D721Med (cell line): ENCODE data around the gene TMED10.

ENCODE experiments used
- DNase-seq: peaks from one replicate; pipeline ENCODE4 v3.0.0; 2011; ENCODE audit warnings: low spot score; ENCODE audit not compliant: insufficient read length
- FAIRE-seq: peaks from 2 replicates; lab custom pipeline; 2011; peaks lifted over from hg19 to GRCh38; lab: Jason Lieb, UNC
- CTCF ChIP-seq: IDR thresholded peaks from 2 replicates; pipeline ENCODE4 v1.5.1; 2012; ENCODE audit warnings: mild to moderate bottlenecking, control low read depth; ENCODE audit not compliant: insufficient read depth; ENCODE audit errors: missing control alignments

The TMED10 gene

GRCh38 chr14:75142494-75142893 is 33.9 kb downstream of the TMED10 start:
- TF ChIP-seq CTCF: no peak
- no peak for FAIRE-seq
- DNase-seq: no peak

GRCh38 chr14:75141967-75142366 is 34.4 kb downstream of the TMED10 start:
- no peak for DNase-seq
- FAIRE-seq: no peak
- TF ChIP-seq CTCF: peak; percentile 30

GRCh38 chr14:75141062-75141461 is 35.4 kb downstream of the TMED10 start:
- no peak for FAIRE-seq
- no peak for TF ChIP-seq CTCF
- no peak for DNase-seq

- FAIRE-seq: no peak
- no peak for TF ChIP-seq CTCF
- no peak for DNase-seq
Measured at GRCh38 chr14:75140620-75141019, 35.8 kb downstream of the TMED10 start.

GRCh38 chr14:75139185-75139584 is 37.2 kb downstream of the TMED10 start:
- no peak for TF ChIP-seq CTCF
- FAIRE-seq: no peak

DNA sequence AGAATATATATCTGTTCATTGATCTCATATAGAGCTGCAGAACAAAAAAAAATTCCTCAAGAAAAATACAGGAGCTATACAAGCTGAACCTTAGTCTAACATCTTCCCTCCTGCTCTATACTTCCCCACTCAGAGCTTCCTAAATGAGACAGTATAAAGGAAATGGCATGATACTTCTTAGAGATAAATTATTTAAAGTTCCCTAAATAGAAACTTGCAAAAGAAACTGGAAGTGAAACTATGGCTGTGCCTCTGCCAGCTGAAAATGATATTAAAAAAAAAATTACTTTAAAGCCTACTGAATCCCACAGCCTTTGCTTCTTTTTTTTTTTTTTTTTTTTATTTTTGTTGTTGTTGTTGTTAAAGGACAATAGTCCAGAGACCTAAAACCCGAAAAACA is 37.9 kb downstream of the TMED10 start:
- no peak for TF ChIP-seq CTCF
- no peak for FAIRE-seq

More at GRCh38 chr14:75139185-75139584, 37.2 kb downstream of the TMED10 start:
- no peak for DNase-seq

DNA sequence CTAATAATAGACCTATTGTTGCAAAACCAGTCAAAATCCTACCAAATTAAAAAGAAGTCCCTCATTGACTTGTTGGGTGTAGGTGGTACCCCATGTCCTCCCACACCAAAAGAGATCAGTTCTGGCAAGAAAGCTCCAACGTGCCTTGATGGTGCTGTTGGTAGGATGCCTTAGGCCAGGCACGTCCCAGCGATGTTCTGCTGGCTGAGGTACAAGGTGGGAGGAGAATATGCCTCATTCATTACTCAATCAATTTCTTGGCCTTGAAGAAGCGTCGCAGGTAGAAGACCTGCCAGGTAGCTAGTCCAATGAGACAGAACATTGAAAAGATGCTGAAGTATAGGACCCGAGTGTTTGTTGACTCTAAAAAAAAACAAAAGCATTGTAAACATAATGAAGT is 41.8 kb downstream of the TMED10 start:
- DNase-seq (no peak), FAIRE-seq (no peak)
- no peak for TF ChIP-seq CTCF

More for the DNA sequence above, 37.9 kb downstream of the TMED10 start:
- DNase-seq: no peak
